GM13977 (cell line): ENCODE data around the gene PTPRG.

ENCODE experiments used
- DNase-seq: peaks from one replicate; pipeline ENCODE4 v3.0.0; 2012; ENCODE audit warnings: low spot score
- in situ Hi-C: fragments of 300-500 bp; cut with MboI; formaldehyde crosslinking; loops from one replicate; pipeline ENCODE4 v1.12.0; 2022; ENCODE audit warnings: low sequenced_read_pairs, low pct_unique_long_range_greater_than_20kb, mixed read lengths, inconsistent platforms; ENCODE audit not compliant: unreplicated experiment
- TF ChIP-seq, protein P1 (sequence below): IDR thresholded peaks from 2 replicates; pipeline ENCODE4 v1.5.1; 2012; ENCODE audit warnings: mild to moderate bottlenecking, control low read depth; ENCODE audit not compliant: insufficient read depth; ENCODE audit errors: extremely low read depth, missing control alignments

The PTPRG gene

DNA sequence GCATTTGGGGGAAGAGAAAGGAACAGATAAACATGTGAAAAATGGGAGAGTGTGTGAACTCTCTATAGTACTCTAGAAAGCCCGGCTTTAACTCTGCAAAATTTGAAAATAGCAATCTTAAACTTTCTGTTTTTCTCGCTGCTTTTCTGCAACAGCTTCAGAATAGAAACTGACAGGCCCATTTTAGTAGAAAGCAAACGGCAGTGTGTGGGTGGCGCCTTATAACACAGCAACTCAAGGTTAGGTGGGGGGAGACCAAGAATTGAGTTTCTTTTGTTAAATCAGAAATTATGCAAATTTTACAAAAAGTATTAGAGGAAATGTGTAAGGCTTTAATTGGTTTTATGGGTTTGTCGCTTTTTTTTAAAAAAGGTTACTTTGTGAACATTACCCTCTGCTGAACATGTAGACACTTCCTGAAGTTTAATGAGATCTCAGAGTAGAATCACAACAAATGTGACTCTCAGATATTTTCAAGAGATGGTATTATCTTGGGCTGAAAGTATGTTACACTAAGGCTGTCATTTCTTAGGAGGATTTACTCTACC lies 107.0 kb downstream of the PTPRG start:
- in situ Hi-C loops: no loop called here
- TF ChIP-seq, protein P1, sequence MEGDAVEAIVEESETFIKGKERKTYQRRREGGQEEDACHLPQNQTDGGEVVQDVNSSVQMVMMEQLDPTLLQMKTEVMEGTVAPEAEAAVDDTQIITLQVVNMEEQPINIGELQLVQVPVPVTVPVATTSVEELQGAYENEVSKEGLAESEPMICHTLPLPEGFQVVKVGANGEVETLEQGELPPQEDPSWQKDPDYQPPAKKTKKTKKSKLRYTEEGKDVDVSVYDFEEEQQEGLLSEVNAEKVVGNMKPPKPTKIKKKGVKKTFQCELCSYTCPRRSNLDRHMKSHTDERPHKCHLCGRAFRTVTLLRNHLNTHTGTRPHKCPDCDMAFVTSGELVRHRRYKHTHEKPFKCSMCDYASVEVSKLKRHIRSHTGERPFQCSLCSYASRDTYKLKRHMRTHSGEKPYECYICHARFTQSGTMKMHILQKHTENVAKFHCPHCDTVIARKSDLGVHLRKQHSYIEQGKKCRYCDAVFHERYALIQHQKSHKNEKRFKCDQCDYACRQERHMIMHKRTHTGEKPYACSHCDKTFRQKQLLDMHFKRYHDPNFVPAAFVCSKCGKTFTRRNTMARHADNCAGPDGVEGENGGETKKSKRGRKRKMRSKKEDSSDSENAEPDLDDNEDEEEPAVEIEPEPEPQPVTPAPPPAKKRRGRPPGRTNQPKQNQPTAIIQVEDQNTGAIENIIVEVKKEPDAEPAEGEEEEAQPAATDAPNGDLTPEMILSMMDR: no peak
- DNase-seq: no peak

DNA sequence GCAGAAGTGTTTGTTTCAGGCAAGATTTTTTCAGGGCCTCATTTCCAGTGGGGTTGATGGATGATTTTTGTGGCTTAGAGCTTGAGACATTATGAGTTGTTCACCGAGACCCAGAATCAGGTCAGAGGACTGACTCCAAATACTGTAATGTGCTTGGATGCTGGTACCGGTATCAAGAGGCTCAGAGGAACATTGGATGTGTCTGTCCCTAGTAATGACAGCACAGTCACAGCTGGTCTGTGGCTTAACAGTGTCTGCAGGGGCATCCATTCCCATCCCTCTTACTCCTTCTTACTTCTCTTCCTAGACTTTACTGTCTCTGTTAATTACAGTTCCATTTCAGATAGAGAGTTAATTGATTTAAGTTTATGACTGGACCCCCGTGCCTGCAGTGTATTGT lies 107.8 kb downstream of the PTPRG start:
- DNase-seq: no peak
- in situ Hi-C loops: no loop called here
- TF ChIP-seq, protein P1: no peak

DNA sequence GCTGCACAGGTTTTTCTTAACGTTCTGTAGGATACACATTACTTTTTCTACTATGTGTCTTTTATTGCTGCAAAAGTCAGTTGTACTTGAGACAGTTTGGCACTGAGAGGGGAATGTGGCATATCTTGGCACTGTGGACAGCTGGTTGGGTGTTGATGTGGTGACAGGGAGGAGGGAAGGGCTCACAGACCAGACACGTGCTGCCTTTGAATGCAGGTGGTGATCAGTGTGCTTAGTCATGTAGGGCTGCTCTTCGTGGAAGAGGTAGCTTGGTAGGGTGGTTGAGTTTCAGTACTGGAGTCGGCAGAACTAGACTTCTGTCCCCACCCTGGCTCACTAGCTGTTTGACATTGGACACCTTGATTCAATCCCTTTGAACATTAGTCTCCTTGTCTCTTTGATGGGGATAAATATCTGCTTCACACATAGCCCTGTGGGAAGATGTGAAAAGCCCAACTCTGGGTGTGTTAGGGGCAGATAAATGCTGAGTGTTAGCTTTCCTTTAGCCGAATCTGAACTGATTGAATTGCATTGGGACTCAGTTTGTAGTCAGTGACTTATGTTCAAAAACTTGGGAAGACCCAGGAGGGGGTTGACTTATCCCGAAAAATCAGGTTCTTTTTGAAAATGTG lies 108.4 kb downstream of the PTPRG start:
- DNase-seq: no peak
- in situ Hi-C loops: no loop called here
- TF ChIP-seq, protein P1: no peak

DNA sequence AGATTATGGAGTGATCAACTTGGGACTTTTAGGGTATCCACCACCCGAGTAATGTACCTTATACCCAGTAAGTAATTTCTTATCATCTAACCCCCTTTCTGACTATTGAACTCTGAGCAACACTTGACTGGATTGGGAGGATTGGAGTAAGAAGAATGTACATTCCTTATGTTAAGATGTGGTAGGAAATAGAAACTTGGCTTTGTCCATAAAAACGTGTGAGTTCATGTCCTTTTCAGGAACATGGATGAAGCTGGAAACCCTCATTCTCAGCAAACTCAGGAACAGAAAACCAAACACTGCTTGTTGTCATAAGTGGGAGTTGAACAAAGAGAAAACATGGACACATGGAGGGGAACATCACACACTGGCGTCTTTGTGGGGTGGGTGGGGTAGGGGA lies 112.3 kb downstream of the PTPRG start:
- no peak for DNase-seq
- in situ Hi-C loops: no loop called here
- TF ChIP-seq, protein P1: no peak

DNA sequence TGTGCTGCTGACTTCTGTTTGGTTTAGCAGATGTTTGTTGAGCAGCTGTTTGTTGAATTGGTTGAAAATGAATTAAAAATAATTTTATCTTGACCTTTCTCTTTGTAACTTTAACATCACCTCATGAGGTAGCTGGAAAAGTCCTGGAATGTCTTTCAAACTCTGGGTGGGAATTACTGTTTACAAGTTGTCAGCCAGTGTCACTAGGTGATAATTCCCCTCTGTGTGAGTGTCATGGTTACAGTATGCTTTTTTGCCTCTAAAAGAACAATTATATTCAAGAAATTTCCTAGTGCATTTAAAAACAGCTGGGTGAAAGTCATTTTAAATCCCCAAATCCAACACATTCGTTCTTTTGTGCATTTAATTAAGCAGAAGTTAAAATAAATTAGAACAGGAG lies 113.2 kb downstream of the PTPRG start:
- in situ Hi-C loops: no loop called here
- DNase-seq: no peak
- TF ChIP-seq, protein P1: no peak

DNA sequence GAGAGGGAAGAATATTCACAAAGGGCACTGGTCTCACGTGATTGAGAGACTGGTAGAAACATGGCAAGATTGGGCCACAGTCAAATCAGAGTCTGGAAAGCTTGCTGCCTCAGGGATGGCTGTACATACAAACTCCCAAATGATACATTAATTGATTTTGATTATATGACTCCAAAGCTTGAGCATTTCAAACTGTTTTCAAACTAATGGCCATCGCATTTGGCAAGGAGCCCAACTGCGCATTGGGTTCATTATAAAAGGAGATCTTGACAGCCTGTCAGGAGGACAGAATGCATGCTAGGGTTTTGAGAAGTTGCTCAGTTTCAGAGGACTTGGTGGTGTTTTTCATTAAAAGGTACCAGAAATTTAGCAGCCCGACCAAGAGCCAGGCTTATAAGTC lies 117.7 kb downstream of the PTPRG start:
- DNase-seq: no peak
- in situ Hi-C loops: no loop called here
- TF ChIP-seq, protein P1: no peak
